Panc1 (cell line): ENCODE measurements around the gene QKI.
"Not testable (repeated sequence)": the region's sequence is repeated elsewhere in the genome, so short reads cannot be mapped to it uniquely, and the experiment has no call there.

ENCODE experiments used
- CTCF ChIP-seq: fragments of 450-650 bp; IDR thresholded peaks from 2 replicates; pipeline ENCODE4 v1.5.1; 2017; ENCODE audit warnings: mild to moderate bottlenecking
- POLR2AphosphoS5 ChIP-seq: IDR thresholded peaks from 2 replicates; pipeline ENCODE4 v1.6.1; 2012; ENCODE audit warnings: mild to moderate bottlenecking, low read depth, low read length, moderate library complexity
- REST ChIP-seq, 2 experiments: IDR thresholded peaks; 2 replicates each; pipeline ENCODE4 v1.6.1; 2011 to 2012; ENCODE audit warnings: low read depth in 2 of 2, control low read depth in 1 of 2, low read length in 1 of 2, mild to moderate bottlenecking in 1 of 2, moderate library complexity in 1 of 2; ENCODE audit not compliant: insufficient read depth in 1 of 2
- TCF7L2 ChIP-seq: IDR thresholded peaks from 2 replicates; pipeline ENCODE4 v1.6.1; 2011; ENCODE audit warnings: mild to moderate bottlenecking, low read depth, low read length, inconsistent platforms

- TF ChIP-seq CTCF; POLR2AphosphoS5; REST (IDR thresholded peaks at IDR 0.05; ENCODE audit: insufficient read depth in 1 of 2, low read depth in 2 of 2, low read length in 1 of 2); TCF7L2: not testable (repeated sequence)
Measured at GRCh38 chr6:163590132-163590531, 175.6 kb downstream of the QKI start.
